ENCODE data around the gene OR4X2.

DNA sequence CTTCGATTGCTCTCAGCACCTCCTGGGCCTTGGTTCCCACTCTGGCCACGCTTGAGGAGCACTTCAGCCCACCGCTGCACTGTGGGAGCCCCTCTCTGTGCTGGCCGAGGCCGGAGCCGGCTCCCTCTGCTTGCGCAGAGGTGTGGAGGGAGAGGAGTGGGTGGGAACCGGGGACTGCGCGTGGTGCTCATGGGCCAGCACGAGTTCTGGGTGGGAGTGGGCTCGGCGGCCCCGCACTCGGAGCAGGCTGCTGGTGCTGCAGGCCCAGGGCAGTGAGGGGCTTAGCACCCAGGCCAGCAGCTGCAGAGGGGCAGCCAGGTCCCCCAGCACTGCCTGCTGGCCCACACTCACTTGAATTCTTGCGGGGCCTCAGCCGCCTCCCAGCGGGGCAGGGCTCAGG lies 16.1 kb upstream of the OR4X2 start:
- TF ChIP-seq, protein P1, sequence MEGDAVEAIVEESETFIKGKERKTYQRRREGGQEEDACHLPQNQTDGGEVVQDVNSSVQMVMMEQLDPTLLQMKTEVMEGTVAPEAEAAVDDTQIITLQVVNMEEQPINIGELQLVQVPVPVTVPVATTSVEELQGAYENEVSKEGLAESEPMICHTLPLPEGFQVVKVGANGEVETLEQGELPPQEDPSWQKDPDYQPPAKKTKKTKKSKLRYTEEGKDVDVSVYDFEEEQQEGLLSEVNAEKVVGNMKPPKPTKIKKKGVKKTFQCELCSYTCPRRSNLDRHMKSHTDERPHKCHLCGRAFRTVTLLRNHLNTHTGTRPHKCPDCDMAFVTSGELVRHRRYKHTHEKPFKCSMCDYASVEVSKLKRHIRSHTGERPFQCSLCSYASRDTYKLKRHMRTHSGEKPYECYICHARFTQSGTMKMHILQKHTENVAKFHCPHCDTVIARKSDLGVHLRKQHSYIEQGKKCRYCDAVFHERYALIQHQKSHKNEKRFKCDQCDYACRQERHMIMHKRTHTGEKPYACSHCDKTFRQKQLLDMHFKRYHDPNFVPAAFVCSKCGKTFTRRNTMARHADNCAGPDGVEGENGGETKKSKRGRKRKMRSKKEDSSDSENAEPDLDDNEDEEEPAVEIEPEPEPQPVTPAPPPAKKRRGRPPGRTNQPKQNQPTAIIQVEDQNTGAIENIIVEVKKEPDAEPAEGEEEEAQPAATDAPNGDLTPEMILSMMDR (IDR thresholded peaks at IDR 0.05; ENCODE audit: low read depth, low read length), result no peak
- no peak for TF ChIP-seq EZH2phosphoT487 (IDR thresholded peaks at IDR 0.05; ENCODE audit: low read depth)
